Astrocyte of the hippocampus (primary cell): ENCODE data around the gene AMHR2.
A peak's percentile ranks its signal among the peaks of the same experiment; 100 is the strongest.
"Not testable (repeated sequence)": the region's sequence is repeated elsewhere in the genome, so short reads cannot be mapped to it uniquely, and the experiment has no call there.

Source experiments
- DNase-seq: peaks from one replicate; pipeline ENCODE4 v3.0.0; 2011; ENCODE audit warnings: low read depth, low spot score

Gene AMHR2

GRCh38 chr12:53414756-53415417 is 8.8 kb upstream of the AMHR2 start:
- DNase-seq: no peak

GRCh38 chr12:53415752-53416389 is 7.8 kb upstream of the AMHR2 start:
- DNase-seq: peak; percentile 33

- DNase-seq: not testable (repeated sequence)
Observed at GRCh38 chr12:53417291-53417816, 6.3 kb upstream of the AMHR2 start.

DNA sequence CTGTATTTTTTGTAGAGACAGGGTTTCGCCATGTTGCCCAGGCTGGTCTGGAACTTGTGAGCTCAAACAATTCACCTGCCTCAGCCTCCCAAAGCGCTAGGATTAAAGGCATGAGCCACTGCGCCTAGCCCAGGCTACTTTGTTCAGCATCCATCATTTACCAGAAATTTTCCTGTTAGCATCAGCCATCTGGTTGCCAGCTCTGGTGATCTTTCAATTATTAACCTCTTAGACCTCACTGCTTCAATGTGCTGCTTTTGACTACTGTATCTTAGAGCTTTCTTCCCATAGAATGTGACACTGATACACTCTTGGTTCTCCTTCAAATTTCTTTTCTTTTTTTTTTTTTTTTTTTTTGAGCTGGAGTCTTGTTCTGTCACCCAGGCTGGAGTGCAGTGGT is 5.4 kb upstream of the AMHR2 start:
- no peak for DNase-seq

DNA sequence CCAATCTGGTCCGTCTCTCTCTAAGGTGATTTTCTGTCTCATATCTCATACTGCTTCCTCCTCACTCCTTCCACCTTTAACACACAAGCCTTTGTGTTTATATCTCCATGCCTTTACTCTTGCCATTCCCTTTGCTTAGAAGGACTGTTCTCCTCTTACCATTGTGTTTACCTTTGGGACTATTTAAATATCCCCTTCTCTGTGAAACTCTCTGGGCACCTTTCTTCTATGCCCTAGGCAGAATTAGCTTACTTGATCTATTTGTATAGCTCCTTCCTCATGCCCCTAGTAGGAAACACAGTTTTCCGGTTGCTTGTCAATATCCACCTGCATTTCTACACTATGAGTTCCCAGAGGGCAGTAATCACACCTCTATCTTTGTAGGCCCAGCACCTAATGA is 3.9 kb upstream of the AMHR2 start:
- no peak for DNase-seq

- DNase-seq: not testable (repeated sequence)
Observed at GRCh38 chr12:53422247-53422646, 1.4 kb upstream of the AMHR2 start.

GRCh38 chr12:53424626-53425514 is 1.2 kb downstream of the AMHR2 start:
- DNase-seq: no peak

- DNase-seq: no peak
Observed at GRCh38 chr12:53425515-53426150, 2.0 kb downstream of the AMHR2 start.

GRCh38 chr12:53427905-53428594 is 4.4 kb downstream of the AMHR2 start:
- peak; percentile 65 for DNase-seq

DNA sequence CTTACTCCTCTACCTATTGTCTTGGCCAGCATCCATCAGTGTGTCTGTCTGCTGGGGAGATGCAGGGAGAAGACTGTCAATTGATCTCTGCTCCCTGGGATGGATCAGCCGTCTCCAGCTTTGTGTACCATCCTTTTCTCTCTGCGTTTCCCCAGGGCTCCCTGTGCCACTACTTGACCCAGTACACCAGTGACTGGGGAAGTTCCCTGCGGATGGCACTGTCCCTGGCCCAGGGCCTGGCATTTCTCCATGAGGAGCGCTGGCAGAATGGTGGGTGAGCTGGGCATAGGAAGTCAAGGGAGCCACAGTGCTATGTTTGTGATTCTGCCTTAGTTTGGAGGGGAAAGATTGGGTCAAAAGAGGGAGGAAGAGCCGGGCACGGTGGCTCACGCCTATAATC is 5.1 kb downstream of the AMHR2 start:
- DNase-seq: no peak

- DNase-seq: no peak
Observed at GRCh38 chr12:53430116-53430515, 6.5 kb downstream of the AMHR2 start.

GRCh38 chr12:53431187-53431586 is 7.5 kb downstream of the AMHR2 start:
- no peak for DNase-seq

- not testable (repeated sequence) for DNase-seq
Observed at GRCh38 chr12:53435326-53435725, 11.7 kb downstream of the AMHR2 start.

DNA sequence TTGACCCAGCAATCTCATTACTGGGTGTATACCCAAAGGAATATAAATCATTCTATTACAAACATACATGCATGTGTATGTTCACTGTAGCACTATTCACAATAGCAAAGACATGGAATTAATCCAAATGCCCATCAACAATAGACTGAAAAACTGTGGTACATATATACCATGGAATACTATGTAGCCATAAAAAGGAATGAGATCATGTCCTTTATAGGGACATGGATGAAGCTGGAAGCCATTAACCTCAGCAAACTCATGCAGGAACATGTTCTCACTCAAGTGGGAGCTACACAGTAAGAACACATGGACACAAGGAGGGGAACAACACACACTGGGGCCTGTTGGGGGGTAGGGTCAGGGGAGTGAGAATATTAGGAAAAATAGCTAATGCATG is 15.9 kb downstream of the AMHR2 start:
- DNase-seq: not testable (repeated sequence)

GRCh38 chr12:53441040-53441833 is 17.6 kb downstream of the AMHR2 start, which contains the start of gene PRR13:
PRR13 (plus strand) TSS chr12:53441734; CDS start chr12:53442715, 981 bp downstream.
- DNase-seq: peak; percentile 99

DNA sequence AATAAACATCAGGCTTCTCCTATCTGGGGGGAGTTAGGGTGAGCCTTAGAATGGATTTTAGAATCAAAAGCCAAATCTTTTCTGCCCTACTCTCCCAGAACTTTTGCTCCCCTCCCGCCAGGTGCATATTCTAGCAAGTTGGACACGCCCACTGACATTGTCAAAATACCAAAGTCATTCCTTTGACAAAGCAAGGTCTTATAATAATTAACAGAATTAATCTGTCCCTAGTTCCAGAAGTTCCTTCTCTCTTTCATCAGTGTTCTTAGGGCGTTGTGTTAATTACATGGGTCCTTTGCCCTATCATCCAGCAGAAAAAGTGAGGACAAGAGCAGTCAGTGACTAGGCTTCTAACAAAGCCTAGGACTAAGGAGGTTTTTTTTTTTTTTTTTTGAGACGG is 20.3 kb downstream of the AMHR2 start:
- DNase-seq: no peak

- DNase-seq: not testable (repeated sequence)
Observed at GRCh38 chr12:53444593-53445325, 21.1 kb downstream of the AMHR2 start.

- no peak for DNase-seq
Observed at GRCh38 chr12:53450936-53451335, 27.3 kb downstream of the AMHR2 start.

DNA sequence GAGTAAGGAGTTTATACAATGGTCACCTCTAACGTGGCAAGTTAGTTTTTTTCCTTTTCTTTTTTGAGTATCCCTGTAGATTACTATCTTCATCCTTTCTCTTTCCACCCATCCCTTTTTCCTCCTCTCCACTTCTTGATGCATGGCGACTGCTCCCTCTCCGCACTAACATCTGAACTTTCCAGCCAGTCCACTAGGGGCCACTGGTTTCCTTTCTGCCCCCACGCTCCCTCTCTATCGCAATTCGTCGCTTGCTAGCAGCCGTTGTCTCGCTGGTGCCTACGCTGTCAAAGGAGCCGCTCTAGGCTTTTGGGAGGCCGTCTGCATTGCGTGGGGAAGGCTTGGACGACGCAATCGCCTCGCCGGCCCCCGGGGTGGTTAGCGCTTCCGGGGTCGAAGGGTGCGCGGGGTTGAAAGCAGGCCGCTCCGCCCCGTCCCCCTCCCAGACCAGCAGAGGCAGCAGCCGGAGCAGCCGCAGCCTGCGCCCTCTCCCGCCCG is 28.1 kb downstream of the AMHR2 start, which contains the start of gene PCBP2:
Gene PCBP2 (plus strand): TSS at position 442 of the 498 bp plus-strand sequence. CDS start 2,699 bp downstream, outside the sequence.
- DNase-seq: peak; percentile 100
